ENCODE measurements around the gene HAP1.
A peak's percentile ranks its signal among the peaks of the same experiment; 100 is the strongest.

Gene HAP1

GRCh38 chr17:41724476-41725050 is 9.9 kb downstream of the HAP1 start:
- no peak for TF ChIP-seq CTCF (conservative IDR thresholded peaks at IDR 0.05; ENCODE audit: low read length)
- DNase-seq (ENCODE audit: low read depth): no peak
- H3K4me3 ChIP-seq (ENCODE audit: low read length): no peak overlapping the region

GRCh38 chr17:41723801-41724475 is 10.5 kb downstream of the HAP1 start:
- no peak for TF ChIP-seq CTCF (conservative IDR thresholded peaks at IDR 0.05; ENCODE audit: low read length)
- no peak overlapping the region for H3K4me3 ChIP-seq (ENCODE audit: low read length)
- DNase-seq (ENCODE audit: low read depth): no peak

- H3K4me3 ChIP-seq (ENCODE audit: low read length): no peak overlapping the region
- no peak for DNase-seq (ENCODE audit: low read depth)
- no peak for TF ChIP-seq CTCF (conservative IDR thresholded peaks at IDR 0.05; ENCODE audit: low read length)
These were observed 12.2 kb downstream of the HAP1 start for GRCh38 chr17:41722231-41722630.

- no peak overlapping the region for H3K4me3 ChIP-seq (ENCODE audit: low read length)
- no peak for TF ChIP-seq CTCF (conservative IDR thresholded peaks at IDR 0.05; ENCODE audit: low read length)
- DNase-seq (ENCODE audit: low read depth): no peak
These were observed 16.2 kb downstream of the HAP1 start for GRCh38 chr17:41718287-41718645.

- TF ChIP-seq CTCF (conservative IDR thresholded peaks at IDR 0.05; ENCODE audit: low read length): no peak
- DNase-seq (ENCODE audit: low read depth): peak; percentile 44
- H3K4me3 ChIP-seq (ENCODE audit: low read length): no peak overlapping the region
These were observed 16.8 kb downstream of the HAP1 start for GRCh38 chr17:41717408-41718286.

- no peak for TF ChIP-seq CTCF (conservative IDR thresholded peaks at IDR 0.05; ENCODE audit: low read length)
- no peak within 1 kb of the TSS for H3K4me3 ChIP-seq (ENCODE audit: low read length)
- no peak for DNase-seq (ENCODE audit: low read depth)
These were observed 22.6 kb downstream of the HAP1 start, which contains the start of gene GAST for GRCh38 chr17:41711669-41712400. GAST (plus strand) TSS chr17:41712331; CDS start chr17:41715437, 3,106 bp downstream.
